Right kidney (tissue), 9 donors: Measurements from ENCODE around the gene STRN.
"Not testable (repeated sequence)": the region's sequence is repeated elsewhere in the genome, so short reads cannot be mapped to it uniquely, and the experiment has no call there.

Experiments
- DNase-seq: peaks from one replicate; pipeline ENCODE4 v3.0.0-alpha.2; 2016
- long read RNA-seq, 8 donors: transcript quantifications; one replicate each; lab custom pipeline, GENCODE V29; 2026

The STRN gene
- long read RNA-seq, donor 1, result 0 reads
- long read RNA-seq, donor 2, full-length matches to known transcripts, result 1 of 1 reads
- long read RNA-seq, donor 2, partial matches to known transcripts, result 0 of 1 reads
- long read RNA-seq, donor 2, other reads (novel, unspliced or antisense), result 0 of 1 reads
- long read RNA-seq, donor 3, partial matches to known transcripts, result 8 of 8 reads
- long read RNA-seq, donor 3, other reads (novel, unspliced or antisense), result 0 of 8 reads
- long read RNA-seq, donor 4, result 0 reads
- long read RNA-seq, donor 5, full-length matches to known transcripts, result 1 of 1 reads
- long read RNA-seq, donor 5, partial matches to known transcripts, result 0 of 1 reads
- long read RNA-seq, donor 5, other reads (novel, unspliced or antisense), result 0 of 1 reads
- long read RNA-seq, donor 6, result 0 reads
- long read RNA-seq, donor 7, full-length matches to known transcripts, result 1 of 1 reads
- long read RNA-seq, donor 7, partial matches to known transcripts, result 0 of 1 reads
- long read RNA-seq, donor 7, other reads (novel, unspliced or antisense), result 0 of 1 reads
- long read RNA-seq, donor 8, partial matches to known transcripts, result 5 of 5 reads
- long read RNA-seq, donor 8, other reads (novel, unspliced or antisense), result 0 of 5 reads

GRCh38 chr2:36966370-36967235, at the start of gene STRN:
TSS of gene STRN (minus strand) at chr2:36966536. CDS start at chr2:36966463, 73 bp downstream.
- DNase-seq, result peak; percentile 91

GRCh38 chr2:37013315-37013641, 46.9 kb upstream of the STRN start:
- DNase-seq, result no peak

DNA sequence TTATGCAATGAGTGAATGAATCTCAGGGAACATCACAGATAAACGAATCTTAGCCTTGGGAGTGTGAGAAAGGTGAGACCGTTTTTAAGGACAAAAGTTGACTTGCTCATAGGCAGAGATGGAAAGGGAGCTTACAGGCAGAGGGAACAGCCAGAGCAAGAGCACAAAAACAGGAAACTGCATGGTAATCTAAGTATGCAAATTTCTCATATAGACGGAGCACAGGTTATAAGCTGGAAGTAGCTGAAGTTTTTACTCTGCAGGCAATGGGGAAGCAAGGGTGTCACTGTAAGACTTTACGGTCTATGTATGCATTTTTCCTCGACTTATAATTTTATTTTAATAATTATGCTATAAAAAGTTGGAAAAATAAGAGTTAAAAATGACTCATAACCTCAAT, 44.8 kb upstream of the STRN start:
- no peak for DNase-seq

DNA sequence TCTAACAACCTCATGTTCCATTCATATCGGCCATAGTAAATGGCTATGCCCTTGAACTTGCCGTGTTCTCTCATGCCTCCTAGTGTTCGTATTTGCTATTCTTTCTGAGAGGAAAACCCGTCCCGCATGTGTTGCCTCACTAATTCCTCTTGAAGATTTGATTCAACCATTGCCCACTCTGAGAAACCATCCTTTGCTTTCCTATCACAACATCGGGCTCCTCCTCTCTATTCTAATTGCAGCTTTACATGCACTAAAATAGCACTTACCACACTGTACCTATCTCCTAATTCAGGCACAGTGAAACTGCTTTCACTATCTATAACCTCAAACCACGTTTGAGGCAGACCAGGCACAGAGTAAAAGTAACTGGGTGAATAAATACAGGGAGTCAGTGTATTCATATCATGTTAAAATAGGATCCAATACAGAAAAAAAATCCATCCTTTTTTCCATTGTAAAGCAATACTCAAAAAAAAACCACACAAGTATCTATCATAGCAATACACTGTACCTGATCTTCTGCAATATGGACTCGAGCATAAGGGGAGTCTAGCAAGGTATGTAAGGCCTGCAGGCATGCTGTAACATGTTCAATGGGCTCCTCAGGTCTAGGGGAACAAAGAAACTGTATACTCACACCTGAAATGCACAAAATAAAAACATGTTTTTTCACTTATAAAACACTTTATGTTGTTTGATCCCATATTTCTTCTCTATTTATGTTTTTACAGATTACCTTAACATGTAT, 39.0 kb upstream of the STRN start:
- DNase-seq, result no peak

DNA sequence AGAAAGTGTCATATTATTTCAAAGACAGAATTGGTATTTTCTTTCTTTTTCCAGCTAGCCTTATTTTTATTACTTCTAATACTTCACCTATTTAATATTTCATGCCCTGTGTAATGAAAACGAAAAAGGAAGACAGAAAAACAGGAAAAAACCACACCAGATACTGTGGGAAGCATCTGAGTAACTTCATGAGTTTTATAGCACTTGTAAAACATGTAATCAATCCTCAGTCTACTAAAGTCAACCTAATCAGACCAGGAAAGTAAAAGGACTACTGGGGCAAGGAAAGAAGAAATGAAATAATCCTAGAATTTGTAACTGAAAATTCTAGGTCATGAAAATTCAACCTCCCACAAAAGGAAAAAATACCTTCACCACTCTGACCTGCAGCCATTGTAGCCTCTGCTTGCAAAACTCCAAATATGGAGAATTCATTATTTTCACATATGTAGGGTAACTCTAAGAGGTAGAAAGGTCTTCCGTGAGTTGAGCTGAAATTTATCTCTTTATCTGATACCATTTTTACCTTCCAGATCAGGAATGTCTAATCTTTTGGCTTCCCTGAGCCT, 34.7 kb upstream of the STRN start:
- no peak for DNase-seq

GRCh38 chr2:37000318-37000717, 34.0 kb upstream of the STRN start:
- DNase-seq, result no peak

DNA sequence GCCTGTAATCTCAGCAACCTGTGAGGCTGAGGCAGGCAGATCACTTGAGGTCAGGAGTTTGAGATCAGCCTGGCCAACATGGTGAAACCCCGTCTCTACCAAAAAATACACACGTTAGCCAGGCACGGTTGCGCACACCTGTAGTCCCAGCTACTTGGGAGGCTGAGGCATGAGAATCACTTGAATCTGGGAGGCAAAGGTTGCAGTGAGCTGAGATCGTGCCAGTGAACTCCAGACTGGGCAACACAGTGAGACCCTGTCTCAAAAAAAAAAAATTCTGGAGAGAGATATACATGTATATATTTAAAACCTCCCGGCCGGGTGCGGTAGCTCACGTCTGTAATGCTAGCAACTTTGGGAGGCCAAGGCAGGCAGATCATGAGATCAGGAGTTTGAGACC, 33.1 kb upstream of the STRN start:
- not testable (repeated sequence) for DNase-seq

DNA sequence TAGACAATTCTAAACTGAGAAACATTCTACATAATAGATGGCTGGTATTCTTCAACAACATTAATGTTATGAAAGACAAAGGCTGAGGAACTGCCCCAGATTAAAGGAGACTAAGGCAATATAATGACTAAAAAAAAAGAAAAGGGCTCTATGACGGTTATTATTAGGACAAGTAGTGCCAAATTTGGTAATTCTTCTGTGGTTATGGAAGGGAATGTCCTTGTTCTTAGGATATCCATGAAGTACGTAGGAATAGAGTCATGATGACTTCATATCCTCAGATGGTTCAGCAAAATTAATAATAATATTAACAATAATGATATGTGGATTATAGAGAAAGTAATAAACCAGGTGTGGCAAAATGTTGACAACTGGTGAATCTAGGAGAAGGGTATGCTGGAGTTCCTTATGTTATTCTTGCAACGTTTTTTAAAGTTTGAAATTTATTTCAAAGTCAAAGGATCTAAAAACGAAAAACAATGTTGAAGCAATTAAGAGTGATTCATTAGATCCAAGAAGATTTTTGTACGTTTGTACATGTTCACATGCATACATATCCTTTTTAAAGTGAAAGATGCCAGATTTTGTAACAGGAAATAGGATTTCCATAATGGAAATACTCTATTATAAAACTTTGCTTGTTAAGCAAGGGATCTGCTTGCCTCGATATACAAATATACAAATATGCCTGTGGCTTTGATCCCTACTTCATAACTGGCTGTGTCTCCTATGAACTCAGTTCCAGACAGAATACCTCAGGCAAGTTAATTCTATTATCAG, 27.7 kb upstream of the STRN start:
- DNase-seq, result no peak

DNA sequence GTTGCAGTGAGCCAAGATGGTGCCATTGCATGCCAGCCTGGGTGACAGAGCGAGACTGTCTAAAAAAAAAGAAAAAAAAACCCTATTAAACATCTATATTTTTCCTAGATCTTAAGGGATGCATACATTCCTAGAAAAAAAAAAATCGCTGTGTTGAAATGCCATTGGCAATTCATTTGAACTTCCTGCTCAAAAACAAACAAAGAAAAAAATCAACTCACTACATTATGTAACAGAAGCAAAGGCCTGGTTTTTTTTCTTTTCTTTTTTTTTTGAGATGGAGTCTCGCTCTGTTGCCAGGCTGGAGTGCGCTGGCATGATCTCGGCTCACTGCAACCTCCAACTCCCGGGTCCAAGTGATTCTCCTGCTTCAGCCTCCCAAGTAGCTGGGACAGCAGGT, 21.7 kb upstream of the STRN start:
- no peak for DNase-seq

DNA sequence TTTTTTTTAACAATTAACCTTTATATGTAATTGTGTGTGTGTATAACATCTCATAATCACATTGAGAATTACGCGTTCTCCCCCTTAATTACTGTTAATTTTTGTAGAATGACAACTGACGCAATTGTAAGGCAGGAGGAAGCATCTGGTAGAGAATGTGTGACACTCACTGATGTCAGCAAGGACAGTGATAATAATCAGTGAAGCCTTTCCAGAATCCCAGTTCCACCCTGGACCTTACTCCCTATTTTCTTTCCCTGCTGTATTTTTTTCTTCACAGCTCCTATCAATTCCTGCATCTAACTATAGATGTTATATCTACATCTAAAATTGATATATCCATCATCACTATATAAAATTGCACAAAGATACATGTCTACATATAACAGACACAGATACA, 16.1 kb upstream of the STRN start:
- no peak for DNase-seq

DNA sequence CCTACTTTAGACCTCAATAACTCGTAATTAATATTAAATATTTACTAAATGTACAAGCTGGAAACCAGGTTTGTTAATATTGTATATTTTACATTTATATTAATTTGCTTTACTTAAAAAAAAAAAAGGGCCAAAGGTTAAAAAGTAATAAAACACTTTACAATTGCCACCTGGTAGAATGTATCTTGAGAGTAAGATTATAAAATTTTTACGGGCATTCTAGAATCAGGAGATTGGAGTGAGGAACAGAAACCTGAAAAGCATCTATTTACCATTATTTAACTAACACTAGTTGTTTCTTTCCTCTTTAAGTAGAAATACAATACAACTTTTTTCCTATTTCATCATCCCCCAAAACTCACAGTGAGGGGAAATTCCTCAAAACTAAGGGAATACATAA, 15.6 kb upstream of the STRN start:
- no peak for DNase-seq

GRCh38 chr2:36979007-36979406, 12.7 kb upstream of the STRN start:
- not testable (repeated sequence) for DNase-seq

DNA sequence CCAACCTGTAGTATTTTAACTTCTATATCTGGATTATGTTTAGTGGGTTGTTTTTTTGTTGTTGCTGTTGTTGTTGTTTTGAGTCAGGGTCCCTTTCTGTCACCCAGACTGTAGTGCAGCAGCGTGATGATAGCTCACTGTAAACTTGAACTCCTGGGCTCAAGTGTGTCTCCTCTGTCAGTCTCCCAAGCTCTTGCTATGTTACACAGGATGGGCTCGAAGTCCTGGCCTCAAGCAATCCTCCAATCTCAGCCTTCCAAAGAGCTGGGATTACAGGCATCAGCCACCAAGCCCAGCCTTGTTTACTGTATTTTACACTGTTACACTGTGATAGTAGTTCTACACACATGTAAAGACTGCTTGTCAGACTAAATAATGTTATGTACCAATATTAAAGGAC, 9.7 kb upstream of the STRN start:
- DNase-seq, result no peak

DNA sequence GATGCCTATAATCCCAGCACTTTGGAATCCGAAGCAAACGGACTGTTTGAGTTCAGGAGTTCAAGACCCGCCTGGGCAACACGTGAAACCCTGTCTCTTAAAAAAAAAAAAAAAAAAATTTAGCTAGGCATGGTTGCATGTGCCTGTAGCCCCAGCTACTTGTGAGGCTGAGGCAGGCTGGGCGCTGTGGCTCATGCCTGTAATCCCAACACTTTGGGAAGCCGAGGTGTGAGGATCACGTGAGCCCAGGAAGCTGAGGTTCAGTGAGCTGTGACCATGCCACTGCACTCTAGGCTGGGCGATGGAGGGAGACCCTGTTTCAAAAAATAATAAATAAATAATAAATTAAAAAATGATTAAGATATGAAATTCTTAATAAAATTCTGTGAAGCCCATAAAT, 9.0 kb upstream of the STRN start:
- no peak for DNase-seq

GRCh38 chr2:36973320-36973719, 7.0 kb upstream of the STRN start:
- no peak for DNase-seq

DNA sequence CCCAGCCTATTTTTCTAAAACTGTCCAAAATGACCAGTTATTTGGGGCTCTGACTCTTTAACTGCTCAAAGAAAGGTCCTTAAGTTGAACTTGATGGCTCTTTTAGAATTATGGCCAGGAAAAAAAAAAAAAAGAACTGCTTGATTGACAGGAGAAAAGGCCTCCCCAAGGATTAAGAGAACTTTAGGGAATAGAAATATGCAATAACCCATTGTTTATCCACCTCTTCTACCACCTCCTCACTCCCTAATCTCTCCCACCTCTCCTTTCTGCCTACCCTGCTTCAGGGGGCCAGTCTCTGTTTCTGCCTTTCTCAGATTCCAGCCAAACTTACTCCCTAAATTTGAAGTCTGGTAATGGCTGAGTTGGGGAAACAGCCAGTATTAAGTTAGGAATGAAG, 5.7 kb upstream of the STRN start:
- no peak for DNase-seq

DNA sequence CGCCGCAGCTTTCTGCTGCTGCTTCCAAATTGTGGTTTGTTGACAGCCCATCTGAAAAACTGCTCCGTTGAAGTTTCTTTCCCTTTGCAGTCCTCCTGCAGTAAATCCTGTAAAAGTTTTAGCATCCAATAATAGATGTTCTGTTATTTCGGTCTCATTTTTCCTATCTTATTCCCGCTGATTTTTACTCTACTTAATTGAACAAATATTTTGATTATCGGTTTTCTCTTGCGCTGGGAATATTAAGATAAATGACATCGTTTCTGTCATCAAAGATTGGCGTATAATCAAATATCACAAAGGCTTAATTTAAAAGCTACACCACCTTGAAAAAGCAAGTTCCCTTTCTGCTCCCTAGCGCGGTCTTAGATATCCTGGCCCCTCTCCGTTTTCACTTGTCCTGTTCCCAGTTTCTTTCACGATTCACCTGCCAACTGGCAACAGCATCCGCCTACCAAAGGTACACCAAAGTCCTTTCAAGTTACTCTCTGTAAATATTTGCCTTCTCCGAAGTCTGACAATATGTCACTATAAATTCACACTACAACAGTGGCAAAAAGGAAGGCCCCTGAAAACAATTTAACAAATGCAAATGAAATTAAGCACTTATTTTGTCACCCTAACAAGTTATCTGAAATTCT, 1.0 kb upstream of the STRN start:
- DNase-seq, result no peak

GRCh38 chr2:36965751-36966369, 476 bp downstream of the STRN start:
- DNase-seq, result peak; percentile 66

DNA sequence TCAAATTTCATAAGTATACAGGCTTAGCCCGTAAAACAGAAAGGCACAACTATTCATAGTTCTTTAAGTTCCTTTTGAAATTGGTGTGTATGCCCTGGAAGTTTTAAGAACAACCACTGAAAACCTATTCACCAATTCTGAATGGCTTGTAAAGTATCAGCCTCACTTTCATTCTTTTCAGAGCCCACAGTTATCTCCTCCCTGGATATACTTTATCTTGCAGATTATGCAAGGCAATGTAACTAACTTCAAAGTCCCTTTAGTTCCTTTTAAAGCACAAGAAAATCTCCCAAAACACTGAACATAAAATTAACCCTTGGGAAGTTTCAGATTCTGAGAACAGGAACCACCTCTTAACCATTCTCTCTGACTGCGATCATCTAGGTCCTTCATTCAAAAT, 1.1 kb downstream of the STRN start:
- DNase-seq, result no peak

GRCh38 chr2:36964496-36965058, 1.8 kb downstream of the STRN start:
- DNase-seq, result no peak
